Vagina (tissue), 2 donors: Measurements from ENCODE around the gene PPP2R3A. TPM values are rescaled to one million over a fixed set of nuclear protein-coding genes. Genes with fewer than 3 reads are reported as not detected.
A peak's percentile ranks its signal among the peaks of the same experiment; 100 is the strongest.

Experiments used
- DNase-seq, 2 donors: peaks; one replicate each; pipeline ENCODE4 v3.0.0-alpha.2; 2017; ENCODE audit errors: extremely low spot score in 2 of 2
- H3K27ac ChIP-seq: fragments of 200-600 bp; sonication (generic); one replicate; pipeline ENCODE4 v1.5.1; 2019
- H3K27me3 ChIP-seq: fragments of 200-600 bp; sonication (generic); one replicate; pipeline ENCODE4 v1.5.1; 2019
- H3K36me3 ChIP-seq, 2 donors: fragments of 200-600 bp; sonication (generic); one replicate each; pipeline ENCODE4 v1.5.1; 2017 to 2019
- H3K4me1 ChIP-seq: fragments of 200-600 bp; sonication (generic); one replicate; pipeline ENCODE4 v1.5.1; 2019
- H3K4me3 ChIP-seq, 2 donors: fragments of 200-600 bp; sonication (generic); 1 replicate in 1 of 2; 2 replicates in 1 of 2; pipeline ENCODE4 v1.5.1; 2016 to 2019
- H3K9me3 ChIP-seq: fragments of 200-600 bp; sonication (generic); one replicate; pipeline ENCODE4 v1.5.1; 2019
- POLR2A ChIP-seq, 2 donors: fragments of 450-650 bp; IDR thresholded peaks; one replicate each; pipeline ENCODE4 v1.6.1; 2017; ENCODE audit warnings: antibody characterized with exemption in 2 of 2, mild to moderate bottlenecking in 2 of 2, moderate library complexity in 2 of 2
- POLR2AphosphoS5 ChIP-seq, 2 donors: sonication (generic); formaldehyde crosslinking; IDR thresholded peaks; one replicate each; pipeline ENCODE4 v1.9.0; 2017; ENCODE audit warnings: antibody characterized with exemption in 2 of 2, mild to moderate bottlenecking in 2 of 2, low read depth in 1 of 2; ENCODE audit not compliant: insufficient read depth in 1 of 2
- intact Hi-C: fragments of 100-400 bp; cut with DNase I; formaldehyde crosslinking; loops from one replicate; pipeline ENCODE4 v1.15.1; 2023
- small RNA-seq: library from RNA; depleted of rRNA; stranded (forward); fragments of <200 nt; gene quantifications from one replicate; pipeline ENCODE3, GENCODE V24; 2016
- total RNA-seq: library from RNA; depleted of rRNA; stranded (reverse); fragments of >200 nt; gene quantifications from one replicate; pipeline ENCODE4 v1.2.3, GENCODE V29; 2016
- TF ChIP-seq, protein P1 (sequence below), 3 experiments: fragments of 450-650 bp in 2 of 3; fragments of 200-600 bp in 1 of 3; sonication (generic) in 1 of 3; IDR thresholded peaks; one replicate each; pipeline ENCODE4 v1.5.1; 2017 to 2019; ENCODE audit warnings: antibody characterized with exemption in 3 of 3, mild to moderate bottlenecking in 2 of 3, moderate library complexity in 2 of 3

Gene PPP2R3A
- total RNA-seq, 1 donor from 2014 or later = 15.5 TPM

DNA sequence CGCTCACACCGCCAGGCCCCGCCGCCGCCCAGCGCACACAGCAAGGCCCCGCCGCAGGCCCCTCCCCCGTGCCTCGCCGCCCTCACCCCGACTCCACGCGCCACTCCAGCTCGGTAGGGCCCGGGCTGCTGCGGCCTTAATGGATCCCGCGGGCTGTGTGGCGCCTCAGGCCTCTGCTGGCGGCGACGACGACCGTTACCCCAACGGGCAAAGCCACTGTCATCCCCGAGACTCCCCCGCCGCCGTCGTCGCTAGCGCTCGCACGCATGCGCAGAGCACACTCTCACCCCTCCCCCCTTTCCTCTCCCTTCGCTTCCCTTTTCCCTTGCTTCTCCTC lies 230.5 kb downstream of the PPP2R3A start, which contains the start of gene MSL2:
MSL2 (minus strand) TSS at position 272 of the 337 bp plus-strand sequence. CDS start 1,222 bp downstream, outside the sequence.
- peak within 1 kb of the TSS; percentile 89 to 94 for H3K4me3 ChIP-seq
- peaks cover 35% of the 10 kb centered on the region for H3K4me1 ChIP-seq
- no peaks in the 10 kb centered on the region for H3K9me3 ChIP-seq
- intact Hi-C loops = loop anchor here (2.0 to 10.0 kb wide), 2 partner anchors 231 to 557 kb away; partner anchors contain the start of genes PPP2R3A and STAG1
- H3K27me3 ChIP-seq = no peaks in the 10 kb centered on the region
- H3K27ac ChIP-seq = peak within 1 kb of the TSS; percentile 100
- no peaks in the 10 kb centered on the region for H3K36me3 ChIP-seq
- DNase-seq = no peak
- TF ChIP-seq, protein P1, sequence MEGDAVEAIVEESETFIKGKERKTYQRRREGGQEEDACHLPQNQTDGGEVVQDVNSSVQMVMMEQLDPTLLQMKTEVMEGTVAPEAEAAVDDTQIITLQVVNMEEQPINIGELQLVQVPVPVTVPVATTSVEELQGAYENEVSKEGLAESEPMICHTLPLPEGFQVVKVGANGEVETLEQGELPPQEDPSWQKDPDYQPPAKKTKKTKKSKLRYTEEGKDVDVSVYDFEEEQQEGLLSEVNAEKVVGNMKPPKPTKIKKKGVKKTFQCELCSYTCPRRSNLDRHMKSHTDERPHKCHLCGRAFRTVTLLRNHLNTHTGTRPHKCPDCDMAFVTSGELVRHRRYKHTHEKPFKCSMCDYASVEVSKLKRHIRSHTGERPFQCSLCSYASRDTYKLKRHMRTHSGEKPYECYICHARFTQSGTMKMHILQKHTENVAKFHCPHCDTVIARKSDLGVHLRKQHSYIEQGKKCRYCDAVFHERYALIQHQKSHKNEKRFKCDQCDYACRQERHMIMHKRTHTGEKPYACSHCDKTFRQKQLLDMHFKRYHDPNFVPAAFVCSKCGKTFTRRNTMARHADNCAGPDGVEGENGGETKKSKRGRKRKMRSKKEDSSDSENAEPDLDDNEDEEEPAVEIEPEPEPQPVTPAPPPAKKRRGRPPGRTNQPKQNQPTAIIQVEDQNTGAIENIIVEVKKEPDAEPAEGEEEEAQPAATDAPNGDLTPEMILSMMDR (IDR thresholded peaks at IDR 0.05) = peak in 1 of 3 experiments; percentile 11
- TF ChIP-seq POLR2A (IDR thresholded peaks at IDR 0.05) (peak in 1 of 2 donors; percentile 82), POLR2AphosphoS5 (IDR thresholded peaks at IDR 0.05; ENCODE audit: insufficient read depth in 1 of 2, low read depth in 1 of 2) (no peak)

DNA sequence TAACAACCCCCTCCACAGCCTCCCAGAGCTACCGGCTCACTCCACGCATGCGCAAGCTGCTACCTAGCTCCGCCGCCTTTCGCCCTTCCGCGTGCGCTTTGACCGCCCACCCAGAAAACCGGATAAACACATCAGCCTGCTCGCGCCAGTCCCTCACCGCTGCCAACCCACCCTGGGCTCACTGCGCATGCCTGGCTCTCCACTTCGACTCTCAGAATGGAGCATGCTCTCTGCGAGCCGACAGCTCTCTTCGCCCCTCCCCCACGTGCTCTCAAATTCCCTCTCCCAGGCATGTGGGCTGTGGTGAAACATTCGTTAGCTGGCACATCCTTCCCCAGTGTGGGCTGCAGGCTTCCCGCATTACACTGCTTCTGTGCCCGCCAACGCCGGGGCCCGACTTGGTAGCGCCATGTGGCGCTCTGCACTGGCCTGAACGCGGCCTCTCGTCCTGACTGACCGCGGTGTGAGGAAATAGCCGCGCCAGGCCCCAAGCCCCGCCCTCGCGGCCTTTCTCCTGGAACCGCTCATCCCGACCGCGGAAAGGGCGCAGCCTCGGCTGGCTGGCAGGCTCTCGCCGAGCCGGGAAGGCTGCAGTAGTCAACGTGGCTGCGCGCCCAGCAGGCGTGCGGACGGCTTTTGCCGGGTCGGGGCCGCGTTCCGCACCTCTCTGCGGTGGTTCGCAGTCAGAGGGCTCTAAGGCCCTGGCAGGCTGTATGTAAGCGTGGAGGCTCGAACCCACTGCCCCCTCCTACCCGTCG lies 231.1 kb downstream of the PPP2R3A start:
- Histone ChIP-seq H3K27me3 (no peaks in the 10 kb centered on the region), H3K4me1 (peaks cover 30% of the 10 kb centered on the region), H3K4me3 (peak overlapping the region; percentile 89 to 94), H3K36me3 (no peaks in the 10 kb centered on the region), H3K9me3 (no peaks in the 10 kb centered on the region), H3K27ac (peak overlapping the region; percentile 100)
- intact Hi-C loops = loop anchor here (2.0 to 10.0 kb wide), 2 partner anchors 232 to 556 kb away; partner anchors contain the start of genes PPP2R3A and STAG1
- TF ChIP-seq, protein P1 (IDR thresholded peaks at IDR 0.05) = no peak
- peak; percentile 90 to 98 for TF ChIP-seq POLR2AphosphoS5 (IDR thresholded peaks at IDR 0.05; ENCODE audit: insufficient read depth in 1 of 2, low read depth in 1 of 2)
- TF ChIP-seq POLR2A (IDR thresholded peaks at IDR 0.05) = peak in 1 of 2 donors; percentile 44
- peak; percentile 98 to 99 for DNase-seq

DNA sequence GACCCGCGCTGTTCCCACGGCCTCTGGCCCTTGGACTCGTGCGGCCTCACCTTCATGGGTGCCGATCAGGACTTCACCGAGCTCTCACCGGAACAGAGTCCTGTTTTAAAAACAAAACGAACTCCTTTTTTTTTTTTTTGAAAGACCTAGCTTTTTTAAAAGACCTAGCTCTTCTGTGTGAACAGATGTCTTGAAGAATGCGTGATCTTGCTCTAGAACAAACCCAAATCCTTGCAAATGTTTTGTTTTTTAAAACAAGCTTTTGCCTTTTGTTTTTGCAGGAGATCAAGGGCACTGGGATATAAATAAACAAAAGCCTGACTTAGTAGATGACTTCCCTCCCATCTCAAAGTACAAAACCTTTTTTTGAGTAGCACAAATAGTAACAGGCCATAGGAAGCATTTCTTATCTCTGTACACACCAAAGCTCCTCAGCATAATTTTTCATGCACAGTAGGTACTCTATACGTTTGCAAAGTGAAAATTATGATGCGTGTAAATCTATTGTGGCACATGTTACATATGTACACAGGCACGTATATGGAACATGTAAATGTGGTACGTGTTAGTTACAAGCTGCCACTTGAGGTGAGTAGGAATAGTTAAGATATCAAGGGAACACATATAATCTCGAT lies 231.7 kb downstream of the PPP2R3A start:
- Histone ChIP-seq H3K36me3 (no peaks in the 10 kb centered on the region), H3K27ac (peak overlapping the region; percentile 100), H3K4me1 (peaks cover 23% of the 10 kb centered on the region), H3K27me3 (no peaks in the 10 kb centered on the region), H3K9me3 (no peaks in the 10 kb centered on the region), H3K4me3 (peak overlapping the region; percentile 89 to 94)
- TF ChIP-seq POLR2A (IDR thresholded peaks at IDR 0.05) = no peak
- TF ChIP-seq, protein P1 (IDR thresholded peaks at IDR 0.05) = no peak
- no peak for TF ChIP-seq POLR2AphosphoS5 (IDR thresholded peaks at IDR 0.05; ENCODE audit: insufficient read depth in 1 of 2, low read depth in 1 of 2)
- intact Hi-C loops = loop anchor here (2.0 to 10.0 kb wide), 2 partner anchors 232 to 556 kb away; partner anchors contain the start of genes PPP2R3A and STAG1
- DNase-seq = no peak

Small RNAs within 50 kb of the gene (small RNA-seq; reads per million reads assigned to genes)
- not detected for gene AC092989.1

Other genes with a start within 250 kb of the PPP2R3A start
- 18.7 TPM for gene MSL2, start 230.6 kb downstream of the PPP2R3A start, total RNA-seq